CD4-positive, alpha-beta T cell treated with Interleukin-2 at 100 ng/mL for 4 hours (primary cell): Measurements from ENCODE around the gene GPC6.

Source experiments
- DNase-seq: peaks from one replicate; pipeline ENCODE4 v3.0.0-alpha.2; 2020; ENCODE audit warnings: low spot score

Gene GPC6

DNA sequence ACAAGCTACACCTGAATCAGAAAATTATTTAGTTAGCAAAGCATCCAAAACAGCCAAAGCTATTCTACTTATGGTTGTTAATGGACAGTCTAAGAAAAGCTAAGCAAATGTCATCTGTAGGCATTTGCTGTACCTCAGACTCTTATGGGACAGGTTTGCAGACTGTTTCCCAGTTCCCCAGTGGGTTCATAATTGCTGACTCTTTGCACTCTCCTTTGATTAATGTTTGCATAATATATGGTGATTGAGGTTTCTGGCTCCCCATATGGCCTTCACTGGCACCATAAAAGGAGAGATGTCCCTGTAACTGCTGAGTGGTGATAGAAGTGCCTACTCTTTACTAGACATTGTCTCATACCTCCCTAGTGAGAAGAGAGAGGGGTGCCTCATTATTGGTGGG is 142.1 kb downstream of the GPC6 start:
- no peak for DNase-seq

DNA sequence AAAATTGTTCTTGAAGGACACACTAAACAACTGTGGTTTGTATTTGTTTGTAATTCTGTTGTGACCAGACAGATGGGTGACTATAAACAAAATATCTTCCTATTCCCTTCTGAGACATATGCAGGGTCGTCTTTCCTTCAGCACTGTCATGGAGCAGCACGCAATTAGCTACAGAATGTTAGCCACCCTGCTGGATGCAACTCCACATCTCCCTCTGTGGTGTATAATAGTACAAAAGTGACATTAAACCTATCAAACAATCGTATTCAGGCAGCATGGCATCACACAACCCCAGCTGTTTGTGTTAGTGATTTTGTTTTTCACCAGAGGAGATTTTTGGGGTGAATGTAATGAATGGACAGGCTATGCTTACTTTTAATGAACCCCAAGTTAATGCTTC is 146.2 kb downstream of the GPC6 start:
- DNase-seq: no peak

DNA sequence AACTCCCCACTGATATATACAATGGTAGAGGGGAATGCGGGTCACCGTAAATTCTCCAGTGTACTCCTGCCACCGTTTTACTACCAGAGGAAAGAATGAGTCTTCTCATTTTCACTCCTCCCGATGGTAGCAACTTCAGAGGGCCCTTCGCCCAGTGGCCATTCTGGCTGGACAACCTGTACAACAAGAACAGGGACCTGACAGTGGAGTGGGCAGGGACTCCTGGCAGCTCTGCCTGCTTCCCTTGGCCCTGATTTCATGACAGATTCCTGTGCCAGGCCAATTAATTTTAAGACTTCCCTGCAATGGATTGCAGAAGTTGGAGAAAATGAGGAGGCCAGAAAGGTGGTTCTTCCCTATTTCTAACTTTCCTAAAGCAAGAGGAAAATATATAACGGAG is 148.9 kb downstream of the GPC6 start:
- DNase-seq: no peak

DNA sequence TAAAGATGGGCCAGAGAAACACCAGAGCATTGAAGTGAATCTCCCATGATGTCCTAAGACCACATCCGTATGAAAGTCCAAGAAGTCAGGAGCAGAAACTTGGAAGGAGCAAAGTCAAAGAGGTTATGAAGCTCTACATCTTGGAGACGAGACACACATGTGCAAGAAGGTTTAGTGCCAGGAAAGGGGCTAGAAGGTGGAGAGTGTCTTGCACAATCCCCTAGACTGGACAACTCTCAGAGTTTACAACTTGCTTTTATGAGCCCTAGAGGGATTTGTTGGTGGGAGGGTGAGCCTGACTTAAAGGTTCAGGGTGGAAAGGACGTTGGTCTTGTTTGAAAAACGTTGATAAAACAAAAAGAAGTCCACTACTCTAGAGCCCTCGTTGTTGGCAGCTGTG is 150.6 kb downstream of the GPC6 start:
- no peak for DNase-seq

DNA sequence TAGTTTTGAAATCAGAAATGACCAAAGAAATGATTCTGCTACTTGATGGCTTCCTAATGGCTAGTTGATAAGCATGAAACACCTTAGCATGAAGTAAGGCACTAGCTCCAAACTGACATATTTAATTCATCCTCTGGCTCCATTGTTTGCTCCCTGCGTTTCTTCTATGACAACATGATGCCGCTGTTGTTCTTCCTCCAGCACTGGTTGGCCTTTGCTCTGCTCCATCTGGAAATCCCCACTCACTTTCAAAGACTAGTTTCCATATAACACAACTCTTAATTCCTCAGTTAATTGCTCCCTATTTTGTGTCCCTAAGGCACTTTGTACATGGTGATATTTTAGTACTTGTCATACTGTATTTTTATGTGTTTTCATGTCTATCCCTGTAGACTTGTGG is 151.6 kb downstream of the GPC6 start:
- DNase-seq: no peak

DNA sequence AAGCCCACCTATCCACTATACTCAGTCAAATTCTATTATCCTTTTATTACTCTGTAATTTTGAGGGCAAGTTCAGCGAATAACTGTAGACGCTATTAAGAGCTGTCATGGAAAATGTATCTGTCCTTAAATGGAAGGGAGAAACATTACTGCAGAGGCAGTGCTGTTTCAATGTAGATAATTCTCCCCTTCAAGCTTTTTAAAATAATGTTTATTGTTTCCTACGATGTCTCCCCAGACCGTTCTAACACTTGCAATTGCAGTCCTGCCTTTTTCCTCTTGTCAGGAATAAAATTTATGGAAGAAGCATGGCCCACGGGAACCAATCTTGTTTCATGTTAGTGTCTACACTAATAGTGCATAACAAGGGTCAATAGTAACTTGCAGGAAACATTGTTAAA is 159.5 kb downstream of the GPC6 start:
- no peak for DNase-seq

DNA sequence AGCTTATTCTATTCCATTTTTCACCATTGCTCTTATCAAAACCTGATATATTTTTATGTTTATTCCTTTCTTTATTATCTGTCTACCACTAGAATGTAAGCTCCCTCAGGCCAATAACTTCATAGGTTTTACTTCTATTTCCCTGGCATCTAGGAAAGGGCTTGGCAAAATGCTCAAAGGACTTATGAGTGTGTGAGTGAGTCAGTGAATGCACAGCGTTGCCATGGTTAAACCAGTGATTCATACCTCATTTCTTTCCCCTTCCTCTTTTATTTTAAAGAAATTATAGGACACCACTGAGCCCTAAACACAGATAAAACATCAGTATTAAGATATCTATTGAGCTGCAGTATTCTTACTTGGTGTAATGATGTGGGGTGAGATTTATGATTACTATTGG is 162.1 kb downstream of the GPC6 start:
- no peak for DNase-seq

DNA sequence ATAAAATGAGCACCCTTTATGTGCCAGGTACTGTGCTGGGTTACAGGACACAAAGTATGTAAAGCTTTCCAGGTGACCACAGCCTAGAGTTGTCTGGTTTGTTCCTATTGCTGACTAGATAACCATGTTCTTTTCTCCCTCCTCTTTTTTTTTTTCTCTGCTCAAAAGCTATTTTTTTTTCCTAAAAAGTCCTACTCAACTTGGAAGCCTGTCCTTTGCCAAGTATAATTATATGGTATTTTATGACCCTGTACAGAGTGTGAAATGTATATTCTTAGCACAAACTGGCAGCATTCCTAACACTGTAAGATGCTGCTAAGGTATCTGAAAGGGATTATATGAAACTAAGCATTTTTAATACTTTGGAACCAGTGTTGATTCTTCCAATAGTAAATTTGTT is 171.0 kb downstream of the GPC6 start:
- no peak for DNase-seq

DNA sequence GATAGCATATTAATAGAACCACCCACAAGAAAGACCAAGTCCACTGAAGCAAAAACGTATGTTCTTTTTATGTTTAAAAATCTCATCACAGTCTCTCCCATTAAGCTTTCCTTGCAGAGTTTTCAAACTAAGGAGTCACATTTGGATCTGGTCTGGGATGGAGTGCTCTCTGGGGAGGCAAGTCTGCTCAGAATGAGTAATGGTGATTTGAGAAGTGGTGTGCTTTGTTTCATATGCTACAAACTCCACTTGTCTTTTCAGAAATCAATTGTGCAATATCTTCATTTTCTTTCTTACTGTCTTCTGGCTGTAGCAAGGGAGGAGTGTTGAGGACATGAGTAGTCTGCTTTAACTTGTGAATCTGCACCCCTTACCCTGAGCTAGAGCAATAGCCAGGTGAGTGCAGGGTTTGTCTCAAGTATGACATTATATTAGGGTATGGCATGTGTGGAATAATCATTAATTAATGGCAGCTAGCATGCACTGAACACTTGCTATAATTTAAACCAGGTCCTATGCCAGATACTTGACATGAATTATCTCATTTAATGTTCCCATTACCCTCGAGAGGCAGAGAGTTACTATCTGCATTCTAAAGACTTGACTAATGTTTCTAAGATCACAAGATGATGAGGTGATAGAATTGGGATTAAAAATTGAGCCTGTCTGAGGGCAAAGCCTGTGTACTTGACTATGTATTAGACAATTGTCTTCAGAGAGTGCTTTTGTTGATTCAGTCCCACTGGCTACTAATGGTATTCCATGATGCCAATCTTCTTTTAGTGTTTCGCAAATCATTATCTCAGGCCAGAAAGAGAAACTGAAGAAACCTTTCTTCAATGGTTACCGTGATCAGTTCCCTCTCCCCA is 171.8 kb downstream of the GPC6 start:
- no peak for DNase-seq

DNA sequence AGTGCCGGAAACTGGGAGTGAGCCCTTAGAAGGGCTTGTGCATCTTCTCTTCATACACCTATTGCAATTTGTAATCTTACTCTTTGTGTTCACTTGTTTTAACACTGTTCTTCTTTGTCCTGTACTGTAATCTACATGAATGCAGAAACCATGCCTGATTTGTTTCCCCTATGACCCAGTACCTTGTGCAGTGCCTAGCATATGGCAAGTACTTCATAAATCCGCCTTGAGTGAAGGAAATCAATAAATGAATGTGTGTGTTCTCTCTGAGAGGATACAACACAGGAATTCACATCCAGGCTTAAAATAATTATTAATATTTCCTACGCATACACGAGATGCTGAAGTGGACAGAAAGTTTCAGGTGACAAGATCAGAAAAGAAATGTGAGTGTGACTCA is 172.6 kb downstream of the GPC6 start:
- no peak for DNase-seq

DNA sequence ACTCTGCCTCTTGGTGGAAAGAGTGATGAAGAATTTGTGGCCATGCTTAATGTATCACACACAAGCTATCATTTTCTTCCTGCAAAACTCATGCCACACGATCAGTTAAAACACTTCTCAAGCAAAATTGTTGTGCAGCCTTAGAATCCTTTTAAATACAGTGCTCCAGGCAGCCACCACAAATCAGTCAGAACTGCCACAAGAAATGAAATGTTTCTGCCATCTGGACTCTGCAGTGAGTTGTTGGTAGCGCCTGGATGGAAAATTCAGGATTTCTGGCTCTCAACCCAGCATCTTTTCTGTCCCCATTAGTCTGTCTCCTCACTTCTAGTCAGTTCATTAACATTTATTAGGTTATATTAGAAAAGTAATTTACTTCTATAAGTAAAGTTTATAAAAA is 179.5 kb downstream of the GPC6 start:
- no peak for DNase-seq

DNA sequence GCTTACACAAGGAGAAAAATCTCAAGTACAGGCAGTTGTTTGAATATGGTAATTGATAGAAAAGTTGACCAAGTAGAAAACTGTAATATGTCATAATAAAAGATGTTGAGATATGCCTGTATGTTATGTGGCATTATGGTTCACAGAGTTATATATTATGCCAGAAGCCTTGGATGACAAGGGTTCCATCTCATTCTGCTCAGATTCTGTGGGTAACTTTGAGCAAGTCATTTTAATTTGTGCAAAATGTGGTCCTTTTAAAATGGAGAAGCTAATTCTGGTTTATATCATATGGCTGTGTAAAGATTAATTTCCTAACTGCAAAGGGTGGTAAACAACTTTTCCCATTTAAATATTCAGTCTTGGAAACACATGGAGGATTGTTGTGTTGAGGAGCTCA is 180.9 kb downstream of the GPC6 start:
- no peak for DNase-seq

DNA sequence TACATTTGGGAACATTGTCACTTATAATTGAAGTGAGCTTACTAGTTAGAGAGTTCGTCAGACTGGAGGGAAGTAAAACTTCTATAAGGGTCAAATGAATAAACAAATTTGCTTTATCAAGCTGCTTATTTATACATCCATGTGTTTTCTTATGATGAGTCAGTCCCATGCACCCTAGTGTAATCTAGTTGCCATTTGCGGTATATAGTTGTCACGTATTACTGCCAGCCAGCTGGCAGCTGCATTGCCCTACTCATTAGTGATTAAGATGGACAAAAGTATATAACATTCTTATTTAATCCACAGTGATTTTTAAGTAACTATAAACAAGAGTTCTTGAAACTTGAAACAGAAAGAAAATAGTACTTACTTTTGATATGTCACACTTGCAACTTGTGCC is 182.4 kb downstream of the GPC6 start:
- no peak for DNase-seq

DNA sequence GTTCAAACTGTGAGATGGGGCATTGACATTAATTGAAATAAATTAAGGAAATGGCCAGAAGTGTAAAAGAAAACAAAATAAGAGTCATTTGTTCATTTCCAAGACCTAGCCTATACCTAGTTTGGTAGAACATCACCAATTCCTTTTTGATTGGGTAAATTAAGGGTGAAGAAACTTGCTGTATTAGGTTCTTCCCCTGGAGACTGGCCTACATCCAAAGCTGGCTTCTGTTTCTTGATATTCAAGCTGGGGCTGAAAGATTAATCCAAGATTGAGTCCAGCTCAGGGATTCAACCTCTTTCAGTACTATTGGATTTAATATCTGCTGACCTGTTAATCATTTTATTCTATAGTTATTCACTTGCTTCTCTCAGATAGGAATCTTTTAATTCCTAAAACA is 183.2 kb downstream of the GPC6 start:
- no peak for DNase-seq

DNA sequence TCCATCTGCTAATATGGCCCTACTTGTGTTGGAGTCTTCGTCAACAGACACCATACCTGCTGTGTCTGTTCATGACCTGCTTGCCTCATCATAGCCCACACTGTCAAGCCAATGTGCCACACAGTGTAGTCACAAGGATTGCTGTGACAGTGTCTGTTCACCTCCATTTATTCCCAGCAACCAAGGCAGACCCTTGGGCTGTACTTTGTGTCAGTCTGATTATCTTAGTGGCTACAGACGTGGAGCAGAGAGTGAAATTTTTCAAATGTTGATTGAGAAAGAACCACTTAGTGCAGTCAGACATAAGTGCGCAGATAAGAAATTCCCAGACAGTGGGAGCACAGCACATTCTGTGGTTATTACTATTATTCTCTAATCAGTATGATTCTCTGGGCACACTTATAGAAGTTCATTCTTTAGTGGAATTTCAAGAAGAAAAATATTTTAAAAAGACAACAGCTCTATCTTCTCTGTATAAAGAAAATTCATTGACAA is 184.6 kb downstream of the GPC6 start:
- no peak for DNase-seq

DNA sequence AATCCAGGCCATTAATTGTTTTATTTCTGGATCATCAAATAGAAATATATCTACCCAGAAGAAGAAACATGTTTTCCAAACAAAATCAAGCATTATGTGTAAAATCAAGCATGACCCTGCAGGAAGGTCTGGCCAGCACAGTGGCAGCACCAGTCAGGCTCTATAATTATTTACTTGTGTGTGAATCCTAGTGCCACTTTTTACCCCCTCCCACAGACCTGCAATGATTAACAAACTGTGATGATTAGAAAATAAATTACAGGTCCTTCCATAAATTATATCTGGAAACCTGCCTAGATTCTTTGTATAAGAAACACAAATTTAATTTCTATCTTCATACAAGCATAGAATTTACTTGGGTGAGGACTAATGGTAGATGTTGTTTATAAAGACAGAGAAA is 186.1 kb downstream of the GPC6 start:
- DNase-seq: no peak

DNA sequence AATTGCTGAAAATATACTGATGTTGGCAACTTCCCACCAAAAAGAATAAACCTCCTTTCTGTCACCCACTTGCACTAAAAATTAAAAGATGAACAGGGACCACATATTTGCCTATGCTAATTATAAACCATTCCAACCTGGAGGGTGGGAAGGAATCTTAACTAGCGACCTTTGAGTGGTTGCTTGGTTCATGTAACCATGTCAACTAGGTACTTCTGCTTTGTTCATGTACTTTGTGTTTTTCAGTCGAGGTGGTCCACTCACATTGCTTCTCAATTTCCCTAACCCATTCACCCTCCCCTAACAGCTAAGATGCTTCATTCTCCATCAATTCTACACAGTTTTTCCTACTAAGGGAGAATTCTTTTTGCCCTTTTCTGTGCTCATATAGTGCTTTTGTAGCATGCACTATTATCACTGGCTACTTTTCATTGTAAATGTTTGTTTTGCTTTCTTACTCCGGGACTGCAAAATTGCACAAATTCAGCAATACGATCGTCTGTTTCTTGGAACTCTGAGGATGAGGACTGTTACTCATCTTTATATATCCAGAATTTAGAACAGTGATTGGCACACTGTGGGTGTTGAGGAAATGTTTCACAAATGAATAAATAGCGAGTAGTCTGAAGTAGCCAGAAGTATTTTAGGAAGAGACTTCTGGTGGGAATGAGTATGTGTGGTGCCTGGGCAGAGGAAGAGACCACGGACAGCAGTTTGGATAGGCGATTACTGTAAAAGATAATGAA is 187.5 kb downstream of the GPC6 start:
- no peak for DNase-seq

DNA sequence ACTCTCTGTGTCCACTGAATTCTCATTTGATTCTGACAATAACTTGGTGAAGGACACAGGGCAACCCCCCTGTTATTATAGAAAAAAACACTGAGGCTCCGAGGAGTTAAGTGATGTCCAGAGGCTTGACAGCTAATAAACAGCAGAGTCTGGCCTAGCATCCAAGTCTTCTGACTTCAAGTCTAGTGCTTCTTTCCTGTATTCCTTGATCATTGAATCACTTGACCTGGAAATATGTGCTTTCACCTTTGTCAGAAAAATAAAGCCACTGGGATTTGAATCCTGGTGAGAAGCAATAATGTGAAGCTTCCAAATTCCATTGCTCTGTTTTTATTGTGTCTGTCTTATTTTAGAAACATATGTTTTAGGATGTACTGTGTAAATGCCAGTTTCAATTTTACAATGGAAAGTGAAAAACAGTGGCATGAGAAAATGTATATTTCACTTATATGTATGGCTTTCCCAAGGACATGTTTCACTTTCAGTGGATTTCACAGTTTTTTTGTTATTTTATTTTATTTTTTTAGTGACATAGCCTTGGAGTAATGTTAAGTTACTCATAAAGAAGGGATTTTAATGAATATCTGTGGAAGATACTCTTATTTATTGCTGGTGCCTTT is 190.2 kb downstream of the GPC6 start:
- no peak for DNase-seq

DNA sequence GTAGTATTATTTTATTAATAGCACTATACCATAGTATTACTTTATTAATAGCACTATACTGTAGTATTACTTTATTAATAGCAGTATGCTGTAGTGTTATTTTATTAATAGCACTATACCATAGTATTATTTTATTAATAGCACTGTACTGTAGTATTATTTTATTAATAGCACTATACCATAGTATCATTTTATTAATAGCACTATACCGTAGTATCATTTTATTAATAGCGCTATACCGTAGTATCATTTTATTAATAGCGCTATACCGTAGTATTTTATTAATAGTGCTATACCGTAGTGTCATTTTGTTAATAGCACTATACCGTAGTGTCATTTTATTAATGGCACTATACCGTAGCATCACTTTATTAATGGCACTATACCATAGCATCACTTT is 191.8 kb downstream of the GPC6 start:
- no peak for DNase-seq

DNA sequence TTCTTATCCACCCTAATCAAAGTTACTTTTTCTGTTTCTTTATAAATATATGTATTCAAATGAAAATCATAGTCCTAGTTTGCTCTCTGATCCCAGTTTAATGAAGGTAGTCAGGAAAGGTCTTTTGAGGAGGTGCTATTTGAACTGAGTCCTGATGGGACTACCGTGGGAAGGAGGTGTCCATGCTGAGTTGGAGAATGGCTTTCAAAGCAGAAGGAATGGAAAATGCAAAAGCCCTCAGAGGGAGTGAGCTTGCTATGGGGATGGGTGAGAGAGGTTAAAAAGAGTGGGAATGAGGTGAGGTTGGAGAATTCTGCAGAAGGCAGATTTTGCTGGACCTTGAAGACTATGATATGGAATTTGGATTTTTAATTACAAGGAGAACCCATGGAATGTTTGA is 193.6 kb downstream of the GPC6 start:
- DNase-seq: no peak

DNA sequence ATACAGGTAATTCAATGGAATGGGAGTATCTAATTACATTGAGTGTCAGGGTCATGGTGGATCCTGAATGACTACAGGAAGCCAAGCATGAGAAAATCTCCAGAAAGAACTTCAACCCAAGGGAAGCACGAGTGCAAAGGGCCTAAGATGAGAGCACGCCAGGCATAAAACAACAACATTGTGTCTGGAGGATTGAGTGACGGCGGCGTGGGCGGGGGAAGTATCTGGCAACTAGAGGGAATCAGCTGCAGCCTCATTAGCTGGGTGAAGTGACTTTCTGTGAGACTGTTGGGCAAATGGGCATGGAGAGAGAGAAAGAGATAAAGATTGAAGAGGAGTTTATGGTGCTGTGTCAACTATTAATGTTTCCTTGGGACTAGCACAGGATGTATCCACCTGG is 194.3 kb downstream of the GPC6 start:
- no peak for DNase-seq

DNA sequence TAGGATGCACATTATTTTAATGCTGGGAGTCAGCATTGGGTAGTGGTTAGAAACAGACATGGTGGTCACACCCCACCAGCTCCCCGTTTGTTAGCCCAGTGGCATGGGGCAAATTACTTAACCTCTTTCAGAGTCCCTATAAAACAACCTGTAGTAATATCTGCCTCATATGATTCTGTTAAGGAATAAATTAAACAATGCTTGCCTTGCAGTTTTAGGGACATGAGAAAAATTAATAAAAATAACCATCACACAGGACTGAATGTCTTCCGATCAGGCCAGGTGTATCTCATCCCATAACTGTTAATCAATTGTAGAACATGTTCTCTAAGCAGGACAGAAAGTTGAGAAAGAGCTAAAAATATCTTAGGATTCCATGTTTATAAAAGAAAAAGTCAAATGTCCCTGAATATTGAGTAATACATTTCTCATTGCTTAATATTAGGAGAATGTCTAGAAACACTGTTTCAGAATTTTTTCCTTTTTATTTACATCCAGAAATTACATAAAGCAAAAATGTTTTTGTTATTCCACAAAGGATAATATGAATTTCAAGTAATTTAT is 196.5 kb downstream of the GPC6 start:
- DNase-seq: no peak

DNA sequence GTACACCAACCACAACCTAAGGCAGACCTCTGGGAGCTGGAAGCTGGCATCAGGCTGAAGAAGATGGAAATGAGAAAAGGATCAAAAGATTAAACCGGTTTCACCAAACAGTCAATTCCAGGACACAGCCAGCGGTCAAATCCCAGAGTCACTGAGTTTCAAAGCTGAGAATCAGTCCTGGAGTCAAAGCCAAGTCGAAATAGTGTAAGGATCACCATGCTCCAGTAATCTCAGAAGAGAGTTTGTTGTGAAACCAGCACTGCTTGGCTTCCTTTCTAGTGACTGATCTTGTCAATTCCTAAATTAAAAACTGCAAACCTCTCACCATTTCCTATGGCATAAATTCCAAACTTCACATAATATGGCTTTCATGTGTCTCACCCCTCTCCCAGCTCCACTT is 198.8 kb downstream of the GPC6 start:
- no peak for DNase-seq
